ENCODE data around the gene MBD3L2B.
"Not testable (repeated sequence)": the region's sequence is repeated elsewhere in the genome, so short reads cannot be mapped to it uniquely, and the experiment has no call there.

Gene MBD3L2B

GRCh38 chr19:7021331-7021730 lies at the start of gene MBD3L2B:
MBD3L2B (minus strand) TSS chr19:7021431; CDS start chr19:7021397, 34 bp downstream.
- DNase-seq (ENCODE audit: insufficient read length, low spot score); FAIRE-seq: not testable (repeated sequence)

DNA sequence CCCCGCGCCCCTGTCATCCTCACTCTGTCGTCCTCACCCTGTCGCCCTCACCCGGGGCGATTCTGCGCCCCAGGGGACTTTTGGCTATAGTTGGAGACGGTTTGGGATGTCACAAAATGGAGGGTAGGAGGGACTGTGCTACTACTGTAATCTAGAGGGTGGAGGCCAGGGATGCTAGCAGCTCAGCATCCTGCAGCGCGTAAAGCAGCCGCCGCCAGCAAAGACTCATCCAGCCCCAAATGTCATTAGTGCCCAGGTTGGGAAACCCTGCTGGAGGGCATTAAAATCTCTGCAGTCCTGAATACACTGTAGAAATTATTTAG lies 48.6 kb upstream of the MBD3L2B start:
- TF ChIP-seq, protein P1, sequence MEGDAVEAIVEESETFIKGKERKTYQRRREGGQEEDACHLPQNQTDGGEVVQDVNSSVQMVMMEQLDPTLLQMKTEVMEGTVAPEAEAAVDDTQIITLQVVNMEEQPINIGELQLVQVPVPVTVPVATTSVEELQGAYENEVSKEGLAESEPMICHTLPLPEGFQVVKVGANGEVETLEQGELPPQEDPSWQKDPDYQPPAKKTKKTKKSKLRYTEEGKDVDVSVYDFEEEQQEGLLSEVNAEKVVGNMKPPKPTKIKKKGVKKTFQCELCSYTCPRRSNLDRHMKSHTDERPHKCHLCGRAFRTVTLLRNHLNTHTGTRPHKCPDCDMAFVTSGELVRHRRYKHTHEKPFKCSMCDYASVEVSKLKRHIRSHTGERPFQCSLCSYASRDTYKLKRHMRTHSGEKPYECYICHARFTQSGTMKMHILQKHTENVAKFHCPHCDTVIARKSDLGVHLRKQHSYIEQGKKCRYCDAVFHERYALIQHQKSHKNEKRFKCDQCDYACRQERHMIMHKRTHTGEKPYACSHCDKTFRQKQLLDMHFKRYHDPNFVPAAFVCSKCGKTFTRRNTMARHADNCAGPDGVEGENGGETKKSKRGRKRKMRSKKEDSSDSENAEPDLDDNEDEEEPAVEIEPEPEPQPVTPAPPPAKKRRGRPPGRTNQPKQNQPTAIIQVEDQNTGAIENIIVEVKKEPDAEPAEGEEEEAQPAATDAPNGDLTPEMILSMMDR (IDR thresholded peaks at IDR 0.05; ENCODE audit: insufficient read depth, missing control alignments), result no peak
- DNase-seq (ENCODE audit: insufficient read length, low spot score) (no peak), FAIRE-seq (no peak)

DNA sequence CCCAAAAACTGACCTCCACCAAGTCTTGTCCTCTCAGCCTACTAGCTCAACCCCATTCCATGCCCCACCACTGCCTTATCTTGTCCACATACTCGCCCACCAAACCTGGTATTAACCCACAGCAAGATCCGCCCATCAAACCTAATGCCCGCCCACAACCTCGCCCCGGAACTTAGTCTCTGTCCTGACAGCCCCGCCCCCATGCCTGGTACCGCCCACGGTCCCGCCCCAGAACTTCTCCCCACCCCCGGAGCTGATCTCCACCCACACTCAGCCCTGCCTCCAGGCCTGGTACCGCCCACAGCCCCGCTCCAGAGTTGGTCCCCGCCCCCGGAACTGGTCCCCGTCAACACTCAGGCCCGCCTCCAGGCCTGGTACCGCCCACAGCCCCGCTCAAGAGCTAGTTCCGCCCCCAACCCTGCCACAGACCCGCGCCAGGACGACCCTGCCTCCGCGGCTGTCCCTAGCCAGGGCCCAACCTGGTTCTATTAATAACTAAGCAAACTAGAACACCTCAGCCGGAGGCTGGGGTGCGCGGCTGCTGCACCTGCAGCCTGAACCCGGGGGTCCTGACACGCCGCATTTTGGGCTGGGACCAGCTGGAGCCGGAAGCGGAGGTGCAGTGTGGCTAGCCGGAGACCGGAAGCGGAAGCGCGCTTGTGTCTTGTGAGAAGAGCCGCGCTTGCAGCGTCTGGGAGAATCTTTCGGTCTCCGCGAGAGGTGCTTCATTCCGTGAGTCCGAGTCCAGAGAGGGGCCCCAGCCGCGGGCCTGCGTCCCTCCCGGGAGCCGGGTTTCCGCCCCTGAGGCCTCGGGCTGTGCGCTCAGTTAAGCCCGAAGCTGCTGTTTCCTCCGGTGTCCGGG lies 48.0 kb upstream of the MBD3L2B start, which contains the start of gene ZNF557:
Gene ZNF557, plus strand, starts transcription at position 662 of the 862 bp plus-strand sequence. CDS start 5,372 bp downstream, outside the sequence.
- TF ChIP-seq, protein P1 (IDR thresholded peaks at IDR 0.05; ENCODE audit: insufficient read depth, missing control alignments), result no peak
- peak; percentile 70 for DNase-seq (ENCODE audit: insufficient read length, low spot score)
- FAIRE-seq, result no peak

- FAIRE-seq, result no peak
Observed at GRCh38 chr19:7068599-7068998, 47.4 kb upstream of the MBD3L2B start.

GRCh38 chr19:7067716-7068115 lies 46.5 kb upstream of the MBD3L2B start:
- TF ChIP-seq, protein P1 (IDR thresholded peaks at IDR 0.05; ENCODE audit: insufficient read depth, missing control alignments), result no peak
- no peak for FAIRE-seq
- no peak for DNase-seq (ENCODE audit: insufficient read length, low spot score)

More at GRCh38 chr19:7068599-7068998, 47.4 kb upstream of the MBD3L2B start:
- no peak for DNase-seq (ENCODE audit: insufficient read length, low spot score)
- TF ChIP-seq, protein P1 (IDR thresholded peaks at IDR 0.05; ENCODE audit: insufficient read depth, missing control alignments), result no peak

DNA sequence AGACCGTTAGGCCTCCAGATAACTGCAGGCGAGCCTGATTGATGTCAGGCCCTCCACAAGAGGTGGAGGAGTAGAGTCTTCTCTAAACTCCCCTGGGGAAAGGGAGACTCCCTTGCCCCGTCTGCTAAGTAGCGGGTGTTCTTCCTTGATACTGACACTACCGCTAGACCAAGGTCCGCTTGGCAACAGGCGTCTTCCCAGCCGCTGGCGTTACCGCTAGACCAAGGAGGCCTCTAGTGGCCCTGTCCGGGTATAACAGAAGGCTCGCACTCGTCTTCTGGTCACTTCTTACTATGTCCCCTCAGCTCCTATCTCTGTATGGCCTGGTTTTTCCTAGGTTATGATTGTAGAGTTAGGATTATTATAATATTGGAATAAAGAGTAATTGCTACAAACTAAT lies 45.9 kb upstream of the MBD3L2B start:
- not testable (repeated sequence) for DNase-seq (ENCODE audit: insufficient read length, low spot score); FAIRE-seq

GRCh38 chr19:7063764-7064418 lies 42.7 kb upstream of the MBD3L2B start:
- TF ChIP-seq, protein P1 (IDR thresholded peaks at IDR 0.05; ENCODE audit: insufficient read depth, missing control alignments), result no peak
- no peak for FAIRE-seq
- no peak for DNase-seq (ENCODE audit: insufficient read length, low spot score)

DNA sequence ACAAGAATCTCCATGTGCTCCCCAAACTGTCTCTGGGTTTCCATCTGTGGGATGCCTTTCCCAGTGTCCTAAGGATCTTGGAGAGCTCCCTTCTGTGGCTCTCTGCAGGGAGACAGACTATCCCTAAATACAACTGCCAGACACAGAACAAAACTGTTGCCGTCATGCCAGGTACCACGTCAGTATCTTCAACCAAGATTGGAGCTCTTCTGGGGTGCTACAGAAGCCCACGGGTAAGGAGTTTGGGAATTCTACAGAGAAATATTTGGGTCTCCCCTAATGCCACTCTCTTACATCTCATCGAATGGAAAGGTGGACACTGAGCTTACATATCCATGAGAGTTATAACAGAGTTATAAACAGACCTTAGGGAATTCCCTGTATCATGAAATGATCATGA lies 42.1 kb upstream of the MBD3L2B start:
- DNase-seq (ENCODE audit: insufficient read length, low spot score), result no peak
- TF ChIP-seq, protein P1 (IDR thresholded peaks at IDR 0.05; ENCODE audit: insufficient read depth, missing control alignments), result no peak
- FAIRE-seq, result no peak

GRCh38 chr19:7059977-7060376 lies 38.7 kb upstream of the MBD3L2B start:
- not testable (repeated sequence) for DNase-seq (ENCODE audit: insufficient read length, low spot score); FAIRE-seq

- DNase-seq (ENCODE audit: insufficient read length, low spot score); FAIRE-seq: not testable (repeated sequence)
Observed at GRCh38 chr19:7058576-7058975, 37.3 kb upstream of the MBD3L2B start, which contains the start of gene MBD3L3. MBD3L3 (minus strand) TSS chr19:7058676; CDS start chr19:7058605, 71 bp downstream.

DNA sequence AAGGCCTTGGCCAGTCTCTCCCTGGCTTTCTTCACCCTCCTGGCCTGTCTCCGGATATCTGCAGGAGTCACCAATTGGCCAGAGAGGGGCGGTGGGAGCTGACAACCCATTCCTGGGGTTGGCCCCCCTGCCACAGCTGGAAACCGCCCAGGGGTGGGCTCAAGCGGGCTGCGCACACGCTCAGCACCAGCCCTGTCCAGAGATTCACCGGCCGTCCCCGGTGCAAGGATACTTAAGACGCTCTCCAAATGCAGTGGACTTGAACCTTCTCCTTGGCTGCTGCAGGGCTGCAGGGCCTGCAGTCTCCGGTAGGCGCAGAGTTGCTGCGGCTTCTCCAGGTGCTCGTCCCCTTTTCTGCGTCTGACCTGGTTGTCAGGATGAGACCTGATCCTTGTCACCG lies 35.1 kb upstream of the MBD3L2B start:
- FAIRE-seq, result not testable (repeated sequence)

GRCh38 chr19:7055679-7056078 lies 34.4 kb upstream of the MBD3L2B start:
- not testable (repeated sequence) for FAIRE-seq; DNase-seq (ENCODE audit: insufficient read length, low spot score)

More for the DNA sequence above, 35.1 kb upstream of the MBD3L2B start:
- DNase-seq (ENCODE audit: insufficient read length, low spot score), result not testable (repeated sequence)
